ENCODE data around the gene EPDR1. TPM values are rescaled to one million over a fixed set of nuclear protein-coding genes. Genes with fewer than 3 reads are reported as not detected.

EPDR1 gene
- total RNA-seq, 4 donors from 2014 or later: 19.1 to 47.0 (median 28.2) TPM

- in situ Hi-C loops (cut with MboI; ENCODE audit: low pct_ligation_motif_present in 1 of 4, low pct_unique_long_range_greater_than_20kb in 1 of 4, low sequenced_read_pairs in 3 of 4) (no loop called here), intact Hi-C loops (cut with DNase I; ENCODE audit: low total_unique reads) (no loop called here)
- Histone ChIP-seq H3K27ac (no peak overlapping the region), H3K4me3 (no peak overlapping the region), H3K9me3 (no peaks in the 10 kb centered on the region), H3K27me3 (no peaks in the 10 kb centered on the region), H3K36me3 (no peaks in the 10 kb centered on the region), H3K4me1 (peaks cover 0 to 30% (median 13%) of the 10 kb centered on the region in 4 donors)
- 59 to 65% methylated on average over 5 of the region's 5 CpGs for WGBS, 2 donors (ENCODE audit: low coverage in 1 of 2)
- DNase-seq: no peak
- TF ChIP-seq EP300 (IDR thresholded peaks at IDR 0.05; ENCODE audit: low read depth) (no peak), POLR2A (IDR thresholded peaks at IDR 0.05) (no peak), POLR2AphosphoS5 (IDR thresholded peaks at IDR 0.05) (no peak), CTCF (IDR thresholded peaks at IDR 0.05) (no peak)
These were observed 64.4 kb downstream of the EPDR1 start for GRCh38 chr7:37984750-37985390.

GRCh38 chr7:37986908-37987330 is 66.5 kb downstream of the EPDR1 start:
- in situ Hi-C loops (cut with MboI; ENCODE audit: low pct_ligation_motif_present in 1 of 4, low pct_unique_long_range_greater_than_20kb in 1 of 4, low sequenced_read_pairs in 3 of 4): no loop called here
- Histone ChIP-seq H3K36me3 (no peaks in the 10 kb centered on the region), H3K9me3 (no peaks in the 10 kb centered on the region), H3K27ac (peak overlapping the region; percentile 57 to 77 (median 64)), H3K27me3 (no peaks in the 10 kb centered on the region), H3K4me1 (peaks cover 0 to 30% (median 13%) of the 10 kb centered on the region in 4 donors), H3K4me3 (no peak overlapping the region)
- TF ChIP-seq POLR2A (IDR thresholded peaks at IDR 0.05) (no peak), POLR2AphosphoS5 (IDR thresholded peaks at IDR 0.05) (no peak), CTCF (IDR thresholded peaks at IDR 0.05) (no peak), EP300 (IDR thresholded peaks at IDR 0.05; ENCODE audit: low read depth) (no peak)
- no peak for DNase-seq
- 51 to 64% methylated on average over 4 of the region's 4 CpGs for WGBS, 2 donors (ENCODE audit: low coverage in 1 of 2)
- intact Hi-C loops (cut with DNase I; ENCODE audit: low total_unique reads): no loop called here

GRCh38 chr7:37987732-37988131 is 67.3 kb downstream of the EPDR1 start:
- 38 to 41% methylated on average over 1 of the region's 1 CpG for WGBS, 2 donors (ENCODE audit: low coverage in 1 of 2)
- peaks cover 0 to 30% (median 13%) of the 10 kb centered on the region in 4 donors for H3K4me1 ChIP-seq
- peak; percentile 43 for DNase-seq
- intact Hi-C loops (cut with DNase I; ENCODE audit: low total_unique reads): no loop called here
- H3K27me3 ChIP-seq: no peaks in the 10 kb centered on the region
- H3K27ac ChIP-seq: peak overlapping the region; percentile 57 to 77 (median 64)
- H3K4me3 ChIP-seq: no peak overlapping the region
- no peaks in the 10 kb centered on the region for H3K9me3 ChIP-seq
- H3K36me3 ChIP-seq: no peaks in the 10 kb centered on the region
- TF ChIP-seq POLR2AphosphoS5 (IDR thresholded peaks at IDR 0.05) (peak in 2 of 3 donors; percentile 54 to 78), EP300 (IDR thresholded peaks at IDR 0.05; ENCODE audit: low read depth) (no peak)
- in situ Hi-C loops (cut with MboI; ENCODE audit: low pct_ligation_motif_present in 1 of 4, low pct_unique_long_range_greater_than_20kb in 1 of 4, low sequenced_read_pairs in 3 of 4): no loop called here

- DNase-seq: no peak
- in situ Hi-C loops (cut with MboI; ENCODE audit: low pct_ligation_motif_present in 1 of 4, low pct_unique_long_range_greater_than_20kb in 1 of 4, low sequenced_read_pairs in 3 of 4) (no loop called here), intact Hi-C loops (cut with DNase I; ENCODE audit: low total_unique reads) (no loop called here)
- Histone ChIP-seq H3K9me3 (no peaks in the 10 kb centered on the region), H3K27me3 (no peaks in the 10 kb centered on the region), H3K4me1 (peaks cover 0 to 30% (median 13%) of the 10 kb centered on the region in 4 donors), H3K36me3 (no peaks in the 10 kb centered on the region), H3K27ac (peak overlapping the region; percentile 57 to 77 (median 64)), H3K4me3 (no peak overlapping the region)
- TF ChIP-seq POLR2A (IDR thresholded peaks at IDR 0.05) (no peak), POLR2AphosphoS5 (IDR thresholded peaks at IDR 0.05) (no peak)
- 62 to 67% methylated on average over 6 to 7 of the region's 7 CpGs for WGBS, 2 donors (ENCODE audit: low coverage in 1 of 2)
These were observed 68.5 kb downstream of the EPDR1 start for GRCh38 chr7:37988721-37989650.

- DNase-seq: no peak
- intact Hi-C loops (cut with DNase I; ENCODE audit: low total_unique reads): no loop called here
- no peaks in the 10 kb centered on the region for H3K9me3 ChIP-seq
- H3K36me3 ChIP-seq: no peaks in the 10 kb centered on the region
- in situ Hi-C loops (cut with MboI; ENCODE audit: low pct_ligation_motif_present in 1 of 4, low pct_unique_long_range_greater_than_20kb in 1 of 4, low sequenced_read_pairs in 3 of 4): no loop called here
- 58 to 72% methylated on average over 3 of the region's 3 CpGs for WGBS, 2 donors (ENCODE audit: low coverage in 1 of 2)
- no peak overlapping the region for H3K27ac ChIP-seq
- peaks cover 0 to 27% (median 13%) of the 10 kb centered on the region in 4 donors for H3K4me1 ChIP-seq
- no peak overlapping the region for H3K4me3 ChIP-seq
- H3K27me3 ChIP-seq: no peaks in the 10 kb centered on the region
- TF ChIP-seq EP300 (IDR thresholded peaks at IDR 0.05; ENCODE audit: low read depth): no peak
- peak in 1 of 3 donors; percentile 7 for TF ChIP-seq POLR2AphosphoS5 (IDR thresholded peaks at IDR 0.05)
These were observed 69.9 kb downstream of the EPDR1 start for GRCh38 chr7:37990337-37990736.
